ENCODE measurements around the gene CELF5. TPM values are rescaled to one million over a fixed set of nuclear protein-coding genes. Genes with fewer than 3 reads are reported as not detected.

CELF5 gene
- total RNA-seq, 2 donors from 2014 or later: 0.36 to 0.80 TPM

DNA sequence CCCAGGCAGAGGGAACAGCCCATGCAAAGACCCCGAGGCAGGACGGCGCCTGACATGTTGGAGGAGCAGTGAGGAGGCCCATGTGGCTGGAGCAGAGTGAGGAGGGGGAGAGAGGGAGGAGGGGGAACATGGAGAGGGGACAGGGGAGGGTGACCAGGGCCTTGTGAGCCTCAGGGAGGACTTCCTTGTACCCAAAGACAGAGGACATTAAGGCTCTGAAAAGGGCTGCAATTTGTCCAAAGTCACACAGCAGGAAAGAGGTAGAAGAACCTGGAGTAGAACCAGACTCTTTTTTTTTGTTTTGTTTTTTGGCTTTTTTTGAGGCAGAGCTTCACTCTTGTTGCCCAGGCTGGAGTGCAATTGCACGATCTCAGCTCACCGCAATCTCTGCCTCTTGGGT is 67.2 kb downstream of the CELF5 start:
- Histone ChIP-seq H3K36me3 (no peaks in the 10 kb centered on the region), H3K27ac (no peak overlapping the region), H3K4me3 (no peak overlapping the region), H3K4me1 (replicated peaks) (no peaks in the 10 kb centered on the region), H3K9me3 (no peaks in the 10 kb centered on the region), H3K27me3 (replicated peaks; ENCODE audit: insufficient read depth) (no peaks in the 10 kb centered on the region)
- WGBS: 71% methylated on average over 5 of the region's 5 CpGs
- TF ChIP-seq, protein P1, sequence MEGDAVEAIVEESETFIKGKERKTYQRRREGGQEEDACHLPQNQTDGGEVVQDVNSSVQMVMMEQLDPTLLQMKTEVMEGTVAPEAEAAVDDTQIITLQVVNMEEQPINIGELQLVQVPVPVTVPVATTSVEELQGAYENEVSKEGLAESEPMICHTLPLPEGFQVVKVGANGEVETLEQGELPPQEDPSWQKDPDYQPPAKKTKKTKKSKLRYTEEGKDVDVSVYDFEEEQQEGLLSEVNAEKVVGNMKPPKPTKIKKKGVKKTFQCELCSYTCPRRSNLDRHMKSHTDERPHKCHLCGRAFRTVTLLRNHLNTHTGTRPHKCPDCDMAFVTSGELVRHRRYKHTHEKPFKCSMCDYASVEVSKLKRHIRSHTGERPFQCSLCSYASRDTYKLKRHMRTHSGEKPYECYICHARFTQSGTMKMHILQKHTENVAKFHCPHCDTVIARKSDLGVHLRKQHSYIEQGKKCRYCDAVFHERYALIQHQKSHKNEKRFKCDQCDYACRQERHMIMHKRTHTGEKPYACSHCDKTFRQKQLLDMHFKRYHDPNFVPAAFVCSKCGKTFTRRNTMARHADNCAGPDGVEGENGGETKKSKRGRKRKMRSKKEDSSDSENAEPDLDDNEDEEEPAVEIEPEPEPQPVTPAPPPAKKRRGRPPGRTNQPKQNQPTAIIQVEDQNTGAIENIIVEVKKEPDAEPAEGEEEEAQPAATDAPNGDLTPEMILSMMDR (IDR thresholded peaks at IDR 0.05): no peak
- TF ChIP-seq POLR2A (IDR thresholded peaks at IDR 0.05): no peak
- no peak for TF ChIP-seq POLR2AphosphoS5 (IDR thresholded peaks at IDR 0.05)
- intact Hi-C loops (cut with DNase I): no loop called here
- no peak for DNase-seq (ENCODE audit: low spot score)

DNA sequence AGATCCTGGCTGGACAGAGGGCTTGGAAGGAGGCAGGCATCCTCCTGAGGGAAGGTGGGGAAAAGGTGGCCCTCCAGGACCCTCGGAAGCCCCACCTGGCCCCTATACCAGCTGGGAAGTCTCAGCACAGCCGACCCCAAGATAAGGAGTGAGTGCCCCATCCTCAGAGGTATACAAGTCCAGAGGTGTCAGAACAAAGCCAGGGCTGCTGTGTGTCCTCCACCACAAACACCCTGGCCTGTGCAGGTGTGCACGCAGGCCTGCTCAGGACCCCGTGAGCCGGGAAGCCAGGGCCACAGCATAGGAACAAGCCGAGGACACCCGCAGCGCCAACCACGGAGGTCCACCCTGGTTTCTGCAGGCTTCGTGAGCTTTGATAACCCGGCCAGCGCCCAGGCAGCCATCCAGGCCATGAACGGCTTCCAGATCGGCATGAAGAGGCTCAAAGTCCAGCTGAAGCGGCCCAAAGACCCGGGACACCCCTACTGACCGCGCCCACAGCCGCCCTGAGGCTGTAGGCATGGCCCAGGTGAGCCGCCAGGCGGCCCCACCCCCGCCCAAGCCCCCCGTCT is 68.6 kb downstream of the CELF5 start:
- 84% methylated on average over 23 of the region's 23 CpGs for WGBS
- Histone ChIP-seq H3K27ac (no peak overlapping the region), H3K36me3 (no peaks in the 10 kb centered on the region), H3K4me1 (replicated peaks) (no peaks in the 10 kb centered on the region), H3K4me3 (no peak overlapping the region), H3K9me3 (no peaks in the 10 kb centered on the region), H3K27me3 (replicated peaks; ENCODE audit: insufficient read depth) (no peaks in the 10 kb centered on the region)
- no peak for DNase-seq (ENCODE audit: low spot score)
- intact Hi-C loops (cut with DNase I): no loop called here
- TF ChIP-seq, protein P1 (IDR thresholded peaks at IDR 0.05): no peak
- no peak for TF ChIP-seq POLR2A (IDR thresholded peaks at IDR 0.05)

DNA sequence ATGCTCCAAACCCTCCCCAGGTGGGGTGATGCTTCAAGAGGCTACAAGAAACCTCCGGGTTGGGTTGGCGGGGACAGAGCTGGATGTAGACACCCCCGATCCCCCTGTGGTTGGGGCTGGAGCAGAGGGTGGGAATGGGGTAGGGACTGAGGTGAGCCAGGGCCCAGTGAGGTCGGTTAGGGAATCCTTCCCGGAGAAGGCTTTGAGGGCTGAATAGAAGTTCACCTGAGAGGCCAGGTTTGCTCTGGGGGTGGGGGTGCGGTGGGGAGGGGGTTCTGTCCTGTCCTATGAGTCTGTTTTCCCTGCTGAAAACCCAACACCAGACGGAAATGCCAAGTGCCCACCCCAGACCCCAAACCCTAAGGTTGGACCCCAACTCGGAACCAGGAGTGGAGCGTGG is 69.1 kb downstream of the CELF5 start:
- Histone ChIP-seq H3K4me3 (no peak overlapping the region), H3K36me3 (no peaks in the 10 kb centered on the region), H3K27me3 (replicated peaks; ENCODE audit: insufficient read depth) (no peaks in the 10 kb centered on the region), H3K27ac (no peak overlapping the region), H3K4me1 (replicated peaks) (no peaks in the 10 kb centered on the region), H3K9me3 (no peaks in the 10 kb centered on the region)
- intact Hi-C loops (cut with DNase I): no loop called here
- DNase-seq (ENCODE audit: low spot score): no peak
- TF ChIP-seq, protein P1 (IDR thresholded peaks at IDR 0.05): no peak
- TF ChIP-seq POLR2AphosphoS5 (IDR thresholded peaks at IDR 0.05) (no peak), POLR2A (IDR thresholded peaks at IDR 0.05) (no peak)
- 76% methylated on average over 9 of the region's 9 CpGs for WGBS

DNA sequence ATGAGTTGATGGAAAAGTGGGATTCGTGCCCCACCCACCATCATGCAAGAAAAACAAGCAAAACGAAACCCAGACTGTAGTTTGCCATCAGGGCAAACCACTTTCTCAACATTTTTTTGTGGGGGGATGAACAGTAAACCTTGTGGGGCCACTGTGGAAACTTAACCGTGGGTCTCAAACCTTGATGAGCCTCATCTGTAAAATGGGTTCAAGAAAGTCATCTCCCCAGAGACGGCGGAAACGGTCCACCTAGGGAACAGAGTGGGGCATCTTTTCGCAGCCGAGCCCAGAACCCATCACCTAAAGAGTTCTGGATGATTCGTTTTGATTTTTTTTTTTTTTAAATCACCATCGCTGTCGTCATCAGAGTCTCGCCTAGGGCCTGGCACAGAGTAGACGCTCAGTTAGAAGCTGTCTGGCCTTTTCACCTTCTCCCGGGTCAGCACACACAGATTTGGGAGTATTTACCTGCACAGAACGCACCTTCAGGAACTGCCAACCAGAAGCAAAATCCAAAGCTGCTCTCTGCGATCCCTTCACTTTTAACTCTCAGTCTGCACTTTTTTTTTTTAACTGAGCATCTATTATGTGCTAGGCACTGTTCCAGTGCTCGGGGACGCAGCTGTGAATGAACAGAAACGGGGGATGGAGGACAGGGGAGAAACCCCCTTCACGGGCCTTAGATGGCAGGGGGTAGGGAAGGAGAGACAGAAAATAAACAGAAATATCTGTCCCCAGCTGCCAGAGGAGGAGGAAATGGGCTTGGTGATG is 69.8 kb downstream of the CELF5 start:
- TF ChIP-seq, protein P1 (IDR thresholded peaks at IDR 0.05): no peak
- TF ChIP-seq POLR2AphosphoS5 (IDR thresholded peaks at IDR 0.05): no peak
- TF ChIP-seq POLR2A (IDR thresholded peaks at IDR 0.05): no peak
- Histone ChIP-seq H3K27me3 (replicated peaks; ENCODE audit: insufficient read depth) (no peaks in the 10 kb centered on the region), H3K4me1 (replicated peaks) (no peaks in the 10 kb centered on the region), H3K36me3 (no peaks in the 10 kb centered on the region), H3K27ac (no peak overlapping the region), H3K9me3 (no peaks in the 10 kb centered on the region), H3K4me3 (no peak overlapping the region)
- no peak for DNase-seq (ENCODE audit: low spot score)
- intact Hi-C loops (cut with DNase I): no loop called here
- WGBS: 79% methylated on average over 20 of the region's 20 CpGs

DNA sequence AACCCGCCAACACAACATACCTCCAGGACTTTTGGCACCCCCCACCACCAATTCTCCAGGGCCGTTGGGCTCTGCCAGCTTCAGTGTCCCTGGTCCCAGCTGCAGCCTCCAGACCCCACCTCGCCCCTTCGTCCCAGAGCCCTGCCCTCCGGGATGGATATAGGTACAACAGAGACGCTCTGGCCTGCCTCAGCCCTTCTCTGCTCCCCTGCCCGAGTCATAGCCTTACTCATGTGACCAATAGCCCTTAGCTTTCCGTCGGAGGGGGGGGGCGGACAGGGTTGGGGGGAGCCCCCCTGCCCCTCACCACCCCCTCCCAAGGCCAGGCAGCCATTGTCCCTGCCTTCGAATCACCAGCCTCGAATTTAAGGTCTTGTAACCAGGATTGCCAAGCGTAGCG is 71.1 kb downstream of the CELF5 start:
- no peak overlapping the region for H3K27ac ChIP-seq
- no peak overlapping the region for H3K4me3 ChIP-seq
- intact Hi-C loops (cut with DNase I): no loop called here
- H3K4me1 ChIP-seq (replicated peaks): no peaks in the 10 kb centered on the region
- TF ChIP-seq POLR2AphosphoS5 (IDR thresholded peaks at IDR 0.05): no peak
- TF ChIP-seq POLR2A (IDR thresholded peaks at IDR 0.05): no peak
- TF ChIP-seq, protein P1 (IDR thresholded peaks at IDR 0.05): no peak
- 34% methylated on average over 14 of the region's 14 CpGs for WGBS
- H3K36me3 ChIP-seq: no peaks in the 10 kb centered on the region
- H3K27me3 ChIP-seq (replicated peaks; ENCODE audit: insufficient read depth): no peaks in the 10 kb centered on the region
- DNase-seq (ENCODE audit: low spot score): no peak
- H3K9me3 ChIP-seq: no peaks in the 10 kb centered on the region
